Measurements from ENCODE around the gene SLC30A3. TPM values are rescaled to one million over a fixed set of nuclear protein-coding genes. Genes with fewer than 3 reads are reported as not detected.

SLC30A3 gene
- total and polyA plus RNA-seq, 2 experiments from 2014 or later, result 84.7 to 111 TPM

- H3K4me1 ChIP-seq (ENCODE audit: low read depth), result peaks cover 18% of the 10 kb centered on the region
- DNase-seq (ENCODE audit: low read depth in 1 of 2, low spot score in 1 of 2), result no peak
- no peaks in the 10 kb centered on the region for H3K27me3 ChIP-seq
- no peaks in the 10 kb centered on the region for H3K9me3 ChIP-seq (ENCODE audit: low read depth)
- peaks cover 2% of the 10 kb centered on the region for H3K36me3 ChIP-seq
- H3K4me3 ChIP-seq, result no peak overlapping the region
- no peak overlapping the region for H3K27ac ChIP-seq
- no peak for TF ChIP-seq CTCF (IDR thresholded peaks at IDR 0.05; ENCODE audit: low read depth, low read length)
Measured at GRCh38 chr2:27296481-27296880, 33.6 kb upstream of the SLC30A3 start.

GRCh38 chr2:27294928-27295327 lies 32.1 kb upstream of the SLC30A3 start:
- Histone ChIP-seq H3K27me3 (no peaks in the 10 kb centered on the region), H3K4me1 (ENCODE audit: low read depth) (peaks cover 21% of the 10 kb centered on the region)
- no peak for TF ChIP-seq CTCF (IDR thresholded peaks at IDR 0.05; ENCODE audit: low read depth, low read length)

GRCh38 chr2:27291865-27292264 lies 29.0 kb upstream of the SLC30A3 start:
- Histone ChIP-seq H3K4me3 (no peak overlapping the region), H3K4me1 (ENCODE audit: low read depth) (peaks cover 22% of the 10 kb centered on the region), H3K9me3 (ENCODE audit: low read depth) (no peaks in the 10 kb centered on the region), H3K36me3 (no peaks in the 10 kb centered on the region), H3K27me3 (no peaks in the 10 kb centered on the region), H3K27ac (peak overlapping the region; percentile 59)
- no peak for TF ChIP-seq CTCF (IDR thresholded peaks at IDR 0.05; ENCODE audit: low read depth, low read length)
- DNase-seq (ENCODE audit: low read depth in 1 of 2, low spot score in 1 of 2), result peak in 1 of 2 donors; percentile 51

More at GRCh38 chr2:27294928-27295327, 32.1 kb upstream of the SLC30A3 start:
- Histone ChIP-seq H3K4me3 (no peak overlapping the region), H3K27ac (no peak overlapping the region), H3K9me3 (ENCODE audit: low read depth) (no peaks in the 10 kb centered on the region), H3K36me3 (no peaks in the 10 kb centered on the region)
- no peak for DNase-seq (ENCODE audit: low read depth in 1 of 2, low spot score in 1 of 2)

- H3K27ac ChIP-seq, result peak overlapping the region; percentile 59
- H3K27me3 ChIP-seq, result no peaks in the 10 kb centered on the region
- H3K4me3 ChIP-seq, result no peak overlapping the region
- no peak for TF ChIP-seq CTCF (IDR thresholded peaks at IDR 0.05; ENCODE audit: low read depth, low read length)
- peaks cover 32% of the 10 kb centered on the region for H3K4me1 ChIP-seq (ENCODE audit: low read depth)
- H3K9me3 ChIP-seq (ENCODE audit: low read depth), result no peaks in the 10 kb centered on the region
- DNase-seq (ENCODE audit: low read depth in 1 of 2, low spot score in 1 of 2), result no peak
- no peaks in the 10 kb centered on the region for H3K36me3 ChIP-seq
Measured at GRCh38 chr2:27290549-27290948, 27.7 kb upstream of the SLC30A3 start.

- Histone ChIP-seq H3K36me3 (no peaks in the 10 kb centered on the region), H3K9me3 (ENCODE audit: low read depth) (no peaks in the 10 kb centered on the region), H3K27ac (no peak overlapping the region), H3K4me3 (no peak overlapping the region), H3K27me3 (no peaks in the 10 kb centered on the region), H3K4me1 (ENCODE audit: low read depth) (peaks cover 34% of the 10 kb centered on the region)
- no peak for DNase-seq (ENCODE audit: low read depth in 1 of 2, low spot score in 1 of 2)
- no peak for TF ChIP-seq CTCF (IDR thresholded peaks at IDR 0.05; ENCODE audit: low read depth, low read length)
Measured at GRCh38 chr2:27288610-27289009, 25.8 kb upstream of the SLC30A3 start.

- H3K4me1 ChIP-seq (ENCODE audit: low read depth), result peaks cover 43% of the 10 kb centered on the region
- TF ChIP-seq CTCF (IDR thresholded peaks at IDR 0.05; ENCODE audit: low read depth, low read length), result no peak
- H3K9me3 ChIP-seq (ENCODE audit: low read depth), result no peaks in the 10 kb centered on the region
- H3K4me3 ChIP-seq, result no peak overlapping the region
- H3K27ac ChIP-seq, result no peak overlapping the region
- no peak for DNase-seq (ENCODE audit: low read depth in 1 of 2, low spot score in 1 of 2)
- H3K27me3 ChIP-seq, result no peaks in the 10 kb centered on the region
- no peaks in the 10 kb centered on the region for H3K36me3 ChIP-seq
Measured at GRCh38 chr2:27285481-27285880, 22.6 kb upstream of the SLC30A3 start.

Measured in cardiac muscle cell (in vitro differentiated cells and primary cell).